DMS153 (cell line): ENCODE measurements around the gene ABCC6.
"Not testable (repeated sequence)": the region's sequence is repeated elsewhere in the genome, so short reads cannot be mapped to it uniquely, and the experiment has no call there.

ENCODE experiments used
- DNase-seq: peaks from one replicate; lab custom pipeline; 2025; lab: John Stamatoyannopoulos, UW

Gene ABCC6

GRCh38 chr16:16222850-16223661 is at the start of gene ABCC6:
ABCC6 (minus strand) TSS chr16:16223494; CDS start chr16:16223434, 60 bp downstream.
- not testable (repeated sequence) for DNase-seq

- not testable (repeated sequence) for DNase-seq
These were observed 49.4 kb upstream of the ABCC6 start for GRCh38 chr16:16272573-16273221.

- DNase-seq, result not testable (repeated sequence)
These were observed 48.4 kb upstream of the ABCC6 start for GRCh38 chr16:16271658-16272057.

- DNase-seq, result not testable (repeated sequence)
These were observed 45.0 kb upstream of the ABCC6 start for GRCh38 chr16:16268185-16268808.

- DNase-seq, result not testable (repeated sequence)
These were observed 44.4 kb upstream of the ABCC6 start for GRCh38 chr16:16267708-16268107.

- DNase-seq, result not testable (repeated sequence)
These were observed 41.8 kb upstream of the ABCC6 start for GRCh38 chr16:16265044-16265443.

- not testable (repeated sequence) for DNase-seq
These were observed 40.7 kb upstream of the ABCC6 start for GRCh38 chr16:16263947-16264346.

- DNase-seq, result not testable (repeated sequence)
These were observed 39.8 kb upstream of the ABCC6 start for GRCh38 chr16:16262954-16263555.

GRCh38 chr16:16259971-16260370 is 36.7 kb upstream of the ABCC6 start:
- DNase-seq, result not testable (repeated sequence)

GRCh38 chr16:16258822-16259221 is 35.5 kb upstream of the ABCC6 start:
- not testable (repeated sequence) for DNase-seq

- DNase-seq, result not testable (repeated sequence)
These were observed 34.1 kb upstream of the ABCC6 start for GRCh38 chr16:16257301-16257923.

- not testable (repeated sequence) for DNase-seq
These were observed 29.1 kb upstream of the ABCC6 start for GRCh38 chr16:16252377-16252776.

- not testable (repeated sequence) for DNase-seq
These were observed 26.5 kb upstream of the ABCC6 start for GRCh38 chr16:16249621-16250330.

GRCh38 chr16:16247439-16247838 is 24.1 kb upstream of the ABCC6 start:
- not testable (repeated sequence) for DNase-seq

GRCh38 chr16:16246578-16247262 is 23.4 kb upstream of the ABCC6 start:
- not testable (repeated sequence) for DNase-seq

- not testable (repeated sequence) for DNase-seq
These were observed 20.6 kb upstream of the ABCC6 start for GRCh38 chr16:16243886-16244285.

- DNase-seq, result not testable (repeated sequence)
These were observed 17.4 kb upstream of the ABCC6 start for GRCh38 chr16:16240667-16241066.

GRCh38 chr16:16237738-16238137 is 14.4 kb upstream of the ABCC6 start:
- DNase-seq, result not testable (repeated sequence)

GRCh38 chr16:16237071-16237470 is 13.8 kb upstream of the ABCC6 start:
- not testable (repeated sequence) for DNase-seq

- DNase-seq, result not testable (repeated sequence)
These were observed 9.4 kb upstream of the ABCC6 start for GRCh38 chr16:16232692-16233061.
